ENCODE measurements around the gene HFE.

DNA sequence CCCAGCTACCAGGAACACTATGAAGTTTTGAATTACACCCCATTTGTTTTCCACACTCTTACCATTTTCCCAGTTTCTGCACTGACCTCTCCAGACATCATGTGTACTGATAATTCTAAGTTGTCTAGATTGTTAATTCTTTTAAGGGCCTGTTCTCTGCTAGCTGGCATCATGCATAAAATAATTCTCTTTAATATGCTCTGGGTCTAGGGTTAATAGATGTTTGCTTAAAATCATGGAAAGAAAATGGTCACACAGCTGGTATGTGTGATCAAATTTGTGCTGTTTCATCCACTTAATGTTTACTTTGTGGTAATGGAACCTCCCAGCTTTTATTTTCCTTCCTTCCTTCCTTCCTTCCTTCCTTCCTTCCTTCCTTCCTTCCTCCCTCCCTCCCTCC, 49.1 kb downstream of the HFE start:
- TF ChIP-seq, protein P1, sequence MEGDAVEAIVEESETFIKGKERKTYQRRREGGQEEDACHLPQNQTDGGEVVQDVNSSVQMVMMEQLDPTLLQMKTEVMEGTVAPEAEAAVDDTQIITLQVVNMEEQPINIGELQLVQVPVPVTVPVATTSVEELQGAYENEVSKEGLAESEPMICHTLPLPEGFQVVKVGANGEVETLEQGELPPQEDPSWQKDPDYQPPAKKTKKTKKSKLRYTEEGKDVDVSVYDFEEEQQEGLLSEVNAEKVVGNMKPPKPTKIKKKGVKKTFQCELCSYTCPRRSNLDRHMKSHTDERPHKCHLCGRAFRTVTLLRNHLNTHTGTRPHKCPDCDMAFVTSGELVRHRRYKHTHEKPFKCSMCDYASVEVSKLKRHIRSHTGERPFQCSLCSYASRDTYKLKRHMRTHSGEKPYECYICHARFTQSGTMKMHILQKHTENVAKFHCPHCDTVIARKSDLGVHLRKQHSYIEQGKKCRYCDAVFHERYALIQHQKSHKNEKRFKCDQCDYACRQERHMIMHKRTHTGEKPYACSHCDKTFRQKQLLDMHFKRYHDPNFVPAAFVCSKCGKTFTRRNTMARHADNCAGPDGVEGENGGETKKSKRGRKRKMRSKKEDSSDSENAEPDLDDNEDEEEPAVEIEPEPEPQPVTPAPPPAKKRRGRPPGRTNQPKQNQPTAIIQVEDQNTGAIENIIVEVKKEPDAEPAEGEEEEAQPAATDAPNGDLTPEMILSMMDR (IDR thresholded peaks at IDR 0.05), result no peak
- no peak for TF ChIP-seq POLR2A (IDR thresholded peaks at IDR 0.05)
